AG04450 (cell line): ENCODE measurements around the gene RFTN1. TPM values are rescaled to one million over a fixed set of nuclear protein-coding genes. Genes with fewer than 3 reads are reported as not detected.

Source experiments
- CTCF ChIA-PET: fragments of 300-600, 350-600 bp; formaldehyde crosslinking; extraction: SDS; loops from one replicate; lab custom pipeline; 2022; ENCODE audit warnings: antibody characterized with exemption, inconsistent platforms; lab: Charles Lee
- POLR2A ChIA-PET: fragments of 350-600 bp; formaldehyde crosslinking; extraction: SDS; loops from one replicate; lab custom pipeline; 2021; ENCODE audit warnings: antibody characterized with exemption, inconsistent platforms; lab: Yijun Ruan, JAX
- DNase-seq: peaks from one replicate; pipeline ENCODE4 v3.0.0-alpha.2; 2011; ENCODE audit warnings: low read depth, low spot score
- H3K27ac ChIP-seq: one replicate; pipeline ENCODE4 v1.5.1; 2012; ENCODE audit warnings: low read depth, low read length, control low read depth
- H3K27me3 ChIP-seq: one replicate; pipeline ENCODE4 v1.6.0; 2012; ENCODE audit warnings: low read length; ENCODE audit not compliant: control insufficient read depth, insufficient read depth
- H3K4me3 ChIP-seq: 2 replicates; pipeline ENCODE4 v1.5.1; 2011; ENCODE audit warnings: mild to moderate bottlenecking, low read depth, low read length, control low read depth
- H3K9me3 ChIP-seq: 2 replicates; pipeline ENCODE4 v1.5.1; 2012; ENCODE audit warnings: low read length; ENCODE audit not compliant: control insufficient read depth, insufficient read depth
- polyA plus RNA-seq: library from polyadenylated mRNA; depleted of rRNA; stranded (reverse); fragments of >200 nt; gene quantifications from 2 replicates; pipeline ENCODE4 v1.2.3, GENCODE V29; 2011
- TF ChIP-seq, protein P1 (sequence below): IDR thresholded peaks from 2 replicates; pipeline ENCODE4 v1.5.1; 2011; ENCODE audit warnings: low read depth, low read length, control low read depth, inconsistent platforms

RFTN1 gene
- polyA plus RNA-seq, 1 experiment = 97.3 TPM

- no peak for DNase-seq
- Histone ChIP-seq H3K4me3 (no peak overlapping the region), H3K27ac (no peak overlapping the region), H3K9me3 (no peaks in the 10 kb centered on the region), H3K27me3 (peaks cover 24% of the 10 kb centered on the region)
- CTCF ChIA-PET = interaction anchor here (4.5 kb wide), 1 partner anchor 248 kb away, joined by 21 read pairs; no protein-coding TSS in a partner anchor
- POLR2A ChIA-PET = no interaction called here
- TF ChIP-seq, protein P1, sequence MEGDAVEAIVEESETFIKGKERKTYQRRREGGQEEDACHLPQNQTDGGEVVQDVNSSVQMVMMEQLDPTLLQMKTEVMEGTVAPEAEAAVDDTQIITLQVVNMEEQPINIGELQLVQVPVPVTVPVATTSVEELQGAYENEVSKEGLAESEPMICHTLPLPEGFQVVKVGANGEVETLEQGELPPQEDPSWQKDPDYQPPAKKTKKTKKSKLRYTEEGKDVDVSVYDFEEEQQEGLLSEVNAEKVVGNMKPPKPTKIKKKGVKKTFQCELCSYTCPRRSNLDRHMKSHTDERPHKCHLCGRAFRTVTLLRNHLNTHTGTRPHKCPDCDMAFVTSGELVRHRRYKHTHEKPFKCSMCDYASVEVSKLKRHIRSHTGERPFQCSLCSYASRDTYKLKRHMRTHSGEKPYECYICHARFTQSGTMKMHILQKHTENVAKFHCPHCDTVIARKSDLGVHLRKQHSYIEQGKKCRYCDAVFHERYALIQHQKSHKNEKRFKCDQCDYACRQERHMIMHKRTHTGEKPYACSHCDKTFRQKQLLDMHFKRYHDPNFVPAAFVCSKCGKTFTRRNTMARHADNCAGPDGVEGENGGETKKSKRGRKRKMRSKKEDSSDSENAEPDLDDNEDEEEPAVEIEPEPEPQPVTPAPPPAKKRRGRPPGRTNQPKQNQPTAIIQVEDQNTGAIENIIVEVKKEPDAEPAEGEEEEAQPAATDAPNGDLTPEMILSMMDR = no peak
These were observed 25.0 kb upstream of the RFTN1 start for GRCh38 chr3:16538507-16538906.

DNA sequence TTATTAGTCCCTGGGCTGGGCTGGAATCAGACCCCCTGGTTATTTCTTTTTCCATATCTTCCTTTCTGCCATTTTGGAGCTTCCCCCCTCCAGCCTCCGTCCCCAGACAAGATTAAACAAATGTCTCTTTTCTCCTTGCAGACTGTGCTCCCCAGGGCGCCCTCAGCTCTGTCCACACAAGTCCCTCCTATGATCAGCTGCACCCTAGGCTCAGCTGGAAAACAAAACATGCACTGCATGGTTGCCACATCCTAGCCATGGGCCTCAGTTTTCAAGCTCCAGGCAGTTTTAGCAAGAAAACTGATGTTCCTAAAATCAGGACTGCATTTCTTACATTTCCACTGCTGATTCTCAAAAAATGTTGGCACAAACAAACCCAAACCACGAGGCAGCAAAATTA, 23.5 kb upstream of the RFTN1 start:
- TF ChIP-seq, protein P1 = no peak
- CTCF ChIA-PET = interaction anchor here (1.3 to 4.5 kb wide), 3 partner anchors 21 to 269 kb away, joined by 6 to 21 read pairs (median 14); no protein-coding TSS in a partner anchor
- DNase-seq = no peak
- POLR2A ChIA-PET = no interaction called here
- Histone ChIP-seq H3K4me3 (no peak overlapping the region), H3K27me3 (peaks cover 25% of the 10 kb centered on the region), H3K9me3 (no peaks in the 10 kb centered on the region), H3K27ac (no peak overlapping the region)

- Histone ChIP-seq H3K27me3 (peaks cover 30% of the 10 kb centered on the region), H3K27ac (no peak overlapping the region), H3K4me3 (no peak overlapping the region), H3K9me3 (no peaks in the 10 kb centered on the region)
- DNase-seq = no peak
- ChIA-PET CTCF (interaction anchor here (1.3 to 4.5 kb wide), 3 partner anchors 20 to 268 kb away, joined by 6 to 21 read pairs (median 14); no protein-coding TSS in a partner anchor), POLR2A (no interaction called here)
- TF ChIP-seq, protein P1 = no peak
These were observed 22.8 kb upstream of the RFTN1 start for GRCh38 chr3:16536344-16536663.

GRCh38 chr3:16534640-16535262, 21.3 kb upstream of the RFTN1 start:
- no peaks in the 10 kb centered on the region for H3K9me3 ChIP-seq
- POLR2A ChIA-PET = no interaction called here
- TF ChIP-seq, protein P1 = no peak

GRCh38 chr3:16533928-16534574, 20.6 kb upstream of the RFTN1 start:
- ChIA-PET CTCF (interaction anchor here (1.4 kb wide), 1 partner anchor 244 kb away, joined by 5 read pairs; no protein-coding TSS in a partner anchor), POLR2A (no interaction called here)
- Histone ChIP-seq H3K9me3 (no peaks in the 10 kb centered on the region), H3K27ac (no peak overlapping the region), H3K27me3 (peaks cover 32% of the 10 kb centered on the region), H3K4me3 (no peak overlapping the region)
- TF ChIP-seq, protein P1 = no peak
- no peak for DNase-seq

More at GRCh38 chr3:16534640-16535262, 21.3 kb upstream of the RFTN1 start:
- Histone ChIP-seq H3K27ac (no peak overlapping the region), H3K27me3 (peaks cover 38% of the 10 kb centered on the region), H3K4me3 (no peak overlapping the region)
- CTCF ChIA-PET = interaction anchor here (4.5 kb wide), 1 partner anchor 244 kb away, joined by 21 read pairs; no protein-coding TSS in a partner anchor
- no peak for DNase-seq
